ENCODE data around the gene EFNA1.
A peak's percentile ranks its signal among the peaks of the same experiment; 100 is the strongest.

DNA sequence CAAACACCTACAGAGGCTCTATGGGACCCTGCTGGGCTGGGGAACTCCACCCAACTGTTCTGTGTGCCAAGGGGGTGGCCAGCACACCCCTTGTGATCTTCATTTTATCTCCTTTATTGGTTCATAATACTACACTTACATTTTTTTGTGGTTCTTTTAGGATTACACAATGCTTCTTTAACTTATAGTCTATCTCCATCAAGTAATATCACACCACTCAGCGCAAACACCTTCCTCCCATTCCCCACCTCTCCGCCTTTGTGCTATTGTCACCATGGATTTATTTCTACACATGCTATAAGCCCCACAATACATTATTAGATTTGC, 33.1 kb upstream of the EFNA1 start:
- TF ChIP-seq POLR2A (IDR thresholded peaks at IDR 0.05) (no peak), POLR2AphosphoS5 (IDR thresholded peaks at IDR 0.05) (no peak)
- TF ChIP-seq, protein P1, sequence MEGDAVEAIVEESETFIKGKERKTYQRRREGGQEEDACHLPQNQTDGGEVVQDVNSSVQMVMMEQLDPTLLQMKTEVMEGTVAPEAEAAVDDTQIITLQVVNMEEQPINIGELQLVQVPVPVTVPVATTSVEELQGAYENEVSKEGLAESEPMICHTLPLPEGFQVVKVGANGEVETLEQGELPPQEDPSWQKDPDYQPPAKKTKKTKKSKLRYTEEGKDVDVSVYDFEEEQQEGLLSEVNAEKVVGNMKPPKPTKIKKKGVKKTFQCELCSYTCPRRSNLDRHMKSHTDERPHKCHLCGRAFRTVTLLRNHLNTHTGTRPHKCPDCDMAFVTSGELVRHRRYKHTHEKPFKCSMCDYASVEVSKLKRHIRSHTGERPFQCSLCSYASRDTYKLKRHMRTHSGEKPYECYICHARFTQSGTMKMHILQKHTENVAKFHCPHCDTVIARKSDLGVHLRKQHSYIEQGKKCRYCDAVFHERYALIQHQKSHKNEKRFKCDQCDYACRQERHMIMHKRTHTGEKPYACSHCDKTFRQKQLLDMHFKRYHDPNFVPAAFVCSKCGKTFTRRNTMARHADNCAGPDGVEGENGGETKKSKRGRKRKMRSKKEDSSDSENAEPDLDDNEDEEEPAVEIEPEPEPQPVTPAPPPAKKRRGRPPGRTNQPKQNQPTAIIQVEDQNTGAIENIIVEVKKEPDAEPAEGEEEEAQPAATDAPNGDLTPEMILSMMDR (IDR thresholded peaks at IDR 0.05 in 8 of 11, conservative IDR thresholded peaks at IDR 0.05 in 3 of 11) = peak in 1 of 11 experiments; percentile 1
